ENCODE data around the gene PLEKHG4.

The PLEKHG4 gene

DNA sequence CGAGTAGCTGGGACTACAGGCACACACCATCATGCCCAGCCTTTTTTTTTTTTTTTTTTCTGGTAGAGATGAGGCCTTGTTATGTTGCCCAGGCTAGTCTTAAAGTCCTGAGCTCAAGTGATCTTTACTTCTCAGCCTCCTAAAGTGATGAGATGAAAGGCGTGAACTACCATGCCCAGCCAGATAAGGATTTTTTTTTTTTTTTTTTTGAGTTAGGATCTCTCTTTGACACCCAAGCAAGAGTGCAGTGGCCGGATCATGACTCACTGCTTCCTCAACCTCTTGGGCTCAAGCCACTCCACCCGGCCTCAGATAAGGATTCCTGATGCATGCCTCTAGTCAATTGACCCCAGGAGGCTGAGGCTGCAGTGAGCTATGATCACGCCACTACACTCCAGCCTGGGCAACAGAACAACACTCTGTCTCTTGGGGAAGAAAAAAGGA, 11.2 kb upstream of the PLEKHG4 start:
- H3K4me3 ChIP-seq (ENCODE audit: low read depth, low read length): no peak overlapping the region
- peak; percentile 84 for DNase-seq (ENCODE audit: low read depth)
- no peak for TF ChIP-seq CTCF (conservative IDR thresholded peaks at IDR 0.05; ENCODE audit: low read depth, low read length)

- H3K4me3 ChIP-seq (ENCODE audit: low read depth, low read length): no peak overlapping the region
- peak; percentile 49 for DNase-seq (ENCODE audit: low read depth)
- no peak for TF ChIP-seq CTCF (conservative IDR thresholded peaks at IDR 0.05; ENCODE audit: low read depth, low read length)
Observed at GRCh38 chr16:67269766-67270165, 9.6 kb upstream of the PLEKHG4 start.

DNA sequence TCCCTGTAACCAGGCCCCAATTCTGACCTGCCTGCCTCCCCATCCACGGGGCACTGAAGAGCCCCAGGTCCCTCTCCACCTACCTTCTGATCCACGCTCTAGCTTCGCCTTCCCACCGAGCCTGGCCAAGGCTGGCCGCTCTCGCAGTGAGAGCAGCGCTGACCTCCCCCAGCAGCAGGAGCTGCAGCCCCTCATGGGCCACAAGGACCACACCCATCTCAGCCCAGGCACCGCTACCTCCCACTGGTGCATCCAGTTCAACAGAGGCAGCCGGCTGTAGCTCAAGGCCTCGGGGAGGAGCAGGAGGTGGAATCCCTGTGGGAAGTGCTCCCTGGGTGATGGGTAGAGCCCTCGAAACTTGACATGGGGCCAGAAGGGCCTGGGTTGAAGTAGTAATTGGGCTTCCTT, 8.4 kb upstream of the PLEKHG4 start:
- no peak for DNase-seq (ENCODE audit: low read depth)
- TF ChIP-seq CTCF (conservative IDR thresholded peaks at IDR 0.05; ENCODE audit: low read depth, low read length): no peak
- H3K4me3 ChIP-seq (ENCODE audit: low read depth, low read length): no peak overlapping the region

DNA sequence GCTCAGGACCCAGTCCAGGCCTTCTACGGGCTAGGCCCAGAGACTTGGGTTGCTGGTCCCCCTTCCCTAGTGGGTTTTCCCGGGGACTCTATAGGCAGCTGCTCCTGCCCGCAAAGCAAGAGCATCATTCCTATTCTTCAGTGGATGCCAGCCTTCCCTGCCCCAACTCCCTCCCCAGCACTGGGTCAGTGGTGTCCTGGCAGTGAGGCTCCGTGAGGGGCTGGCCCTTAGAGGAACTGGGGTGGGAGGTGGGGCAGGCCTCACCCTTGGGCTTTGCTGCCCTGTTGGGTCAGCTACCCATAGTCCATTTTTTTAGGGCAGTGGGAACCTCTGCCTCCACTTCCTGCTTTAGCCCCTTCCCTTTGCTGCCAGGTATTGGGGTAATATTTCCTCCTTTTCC, 7.9 kb upstream of the PLEKHG4 start:
- DNase-seq (ENCODE audit: low read depth): no peak
- no peak for TF ChIP-seq CTCF (conservative IDR thresholded peaks at IDR 0.05; ENCODE audit: low read depth, low read length)

DNA sequence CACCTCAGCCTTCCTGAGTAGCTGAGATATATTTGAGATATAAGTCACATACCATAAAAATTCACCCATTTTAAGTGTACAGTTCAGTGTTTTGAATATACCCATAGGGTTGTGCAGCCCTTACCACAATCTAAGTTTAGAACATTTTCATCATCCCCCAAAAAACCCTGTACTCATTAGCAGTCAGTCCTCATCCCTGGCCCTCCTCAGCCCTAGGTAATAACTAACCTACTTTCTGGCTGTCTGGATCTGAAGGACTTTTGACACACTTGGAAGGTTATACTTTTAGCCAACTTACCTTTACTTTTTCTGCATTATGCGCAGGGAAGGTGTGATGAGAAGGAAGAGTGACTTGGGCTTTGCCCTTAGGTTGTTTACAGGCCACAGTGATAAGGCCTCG, 4.0 kb upstream of the PLEKHG4 start:
- no peak overlapping the region for H3K4me3 ChIP-seq (ENCODE audit: low read depth, low read length)

More for the DNA sequence above, 7.9 kb upstream of the PLEKHG4 start:
- H3K4me3 ChIP-seq (ENCODE audit: low read depth, low read length): no peak overlapping the region

DNA sequence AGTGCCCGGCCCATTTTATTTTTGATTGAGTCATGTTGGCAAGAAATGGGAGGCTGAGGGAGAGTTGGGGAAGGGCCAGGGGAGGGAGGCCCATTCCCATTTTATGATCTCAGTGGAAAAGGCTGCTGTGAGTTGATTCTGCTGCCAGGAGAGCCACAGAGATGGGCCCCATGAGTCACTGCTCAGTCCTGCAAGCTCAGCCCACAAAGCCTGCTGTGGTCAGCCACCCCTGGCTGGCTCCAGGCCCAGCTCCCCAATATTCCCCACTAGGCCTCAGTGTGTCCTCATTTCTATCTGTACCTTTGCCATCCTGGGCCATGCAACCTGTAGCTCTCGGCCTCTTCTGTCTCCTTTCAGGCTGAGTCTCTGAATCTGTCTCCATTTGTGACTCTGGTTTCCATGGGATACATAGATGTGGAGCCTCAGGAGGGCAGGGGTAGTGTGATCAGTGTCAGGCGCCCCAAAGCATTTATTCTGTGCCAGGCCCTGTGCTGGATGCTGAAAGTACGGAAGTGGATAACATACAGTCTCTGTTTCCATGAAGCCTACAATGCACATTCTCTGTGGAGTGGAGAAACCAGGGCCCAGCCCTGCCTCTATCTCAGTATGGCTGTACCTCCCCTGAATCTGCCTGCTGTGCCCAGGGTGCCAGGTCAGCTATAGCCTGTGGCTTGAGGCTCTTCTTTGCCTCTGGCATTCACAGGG, 1.9 kb upstream of the PLEKHG4 start:
- DNase-seq (ENCODE audit: low read depth): peak; percentile 98
- TF ChIP-seq CTCF (conservative IDR thresholded peaks at IDR 0.05; ENCODE audit: low read depth, low read length): no peak
- H3K4me3 ChIP-seq (ENCODE audit: low read depth, low read length): peak overlapping the region; percentile 53

More for the DNA sequence above, 4.0 kb upstream of the PLEKHG4 start:
- no peak for DNase-seq (ENCODE audit: low read depth)
- no peak for TF ChIP-seq CTCF (conservative IDR thresholded peaks at IDR 0.05; ENCODE audit: low read depth, low read length)
